Bladder microvascular endothelial cell (primary cell): Measurements from ENCODE around the gene CHAF1B. TPM values are rescaled to one million over a fixed set of nuclear protein-coding genes. Genes with fewer than 3 reads are reported as not detected.

Experiments used
- total RNA-seq: library from RNA; depleted of rRNA; stranded (reverse); fragments of >200 nt; gene quantifications from 2 replicates; pipeline ENCODE4 v1.2.3, GENCODE V29; 2014

The CHAF1B gene
- total RNA-seq: 2.8 and 3.7 TPM in 2 replicates

GRCh38 chr21:36385233-36386030 lies at the start of gene CHAF1B:
Gene CHAF1B (plus strand): TSS chr21:36385392. CDS start chr21:36386137, 745 bp downstream.

Other genes starting within 250 kb of the CHAF1B start
- gene DOP1B, start 228.6 kb upstream of the CHAF1B start, total RNA-seq: 3.6 and 6.3 TPM in 2 replicates
- 27.4 and 75.1 TPM in 2 replicates for gene MORC3, start 65.2 kb upstream of the CHAF1B start, total RNA-seq
- gene CLDN14, start 94.7 kb downstream of the CHAF1B start, total RNA-seq: 0.65 and 1.0 TPM in 2 replicates